Transverse colon (tissue), 4 donors: ENCODE data around the gene PCDH7. TPM values are rescaled to one million over a fixed set of nuclear protein-coding genes. Genes with fewer than 3 reads are reported as not detected.

ENCODE experiments used
- DNase-seq: peaks from one replicate; pipeline ENCODE4 v3.0.0-alpha.2; 2019
- H3K27ac ChIP-seq, 4 donors: fragments of 200-600 bp; sonication (generic); 2 replicates each; pipeline ENCODE4 v1.5.1; 2016 to 2018; ENCODE audit warnings: inconsistent platforms in 4 of 4
- H3K27me3 ChIP-seq: fragments of 200-600 bp; sonication (generic); 2 replicates; pipeline ENCODE4 v1.5.1; 2017; ENCODE audit warnings: inconsistent platforms
- H3K36me3 ChIP-seq, 4 donors: fragments of 200-600 bp; sonication (generic); 2 replicates each; pipeline ENCODE4 v1.5.1; 2017 to 2019; ENCODE audit warnings: inconsistent platforms in 4 of 4
- H3K4me1 ChIP-seq, 4 donors: fragments of 200-600 bp; sonication (generic); 2 replicates each; pipeline ENCODE4 v1.5.1; 2017 to 2020; ENCODE audit warnings: inconsistent platforms in 4 of 4
- H3K4me3 ChIP-seq, 4 donors: fragments of 200-600 bp; sonication (generic); 1 replicate in 1 of 4; 2 replicates in 3 of 4; pipeline versions ENCODE4 v1.5.1 to v1.6.1; 2017 to 2019; ENCODE audit warnings: inconsistent platforms in 4 of 4
- H3K9me3 ChIP-seq, 2 donors: fragments of 200-600 bp; sonication (generic); 2 replicates each; pipeline ENCODE4 v1.5.1; 2017 to 2019; ENCODE audit warnings: inconsistent platforms in 2 of 2
- CTCF ChIP-seq, 5 experiments: fragments of 200-600 bp in 3 of 5; fragments of 450-650 bp in 2 of 5; sonication (generic) in 3 of 5; IDR thresholded peaks; 1 replicate in 2 of 5; 2 replicates in 3 of 5; pipeline ENCODE4 v1.5.1; 2016 to 2017; ENCODE audit warnings: antibody characterized with exemption in 5 of 5, inconsistent platforms in 3 of 5, mild to moderate bottlenecking in 2 of 5, moderate library complexity in 1 of 5
- EP300 ChIP-seq: sonication (generic); formaldehyde crosslinking; IDR thresholded peaks from one replicate; pipeline ENCODE4 v1.6.1; 2017; ENCODE audit warnings: antibody characterized with exemption, low read depth
- POLR2A ChIP-seq: fragments of 450-650 bp; IDR thresholded peaks from one replicate; pipeline ENCODE4 v1.6.1; 2016; ENCODE audit warnings: antibody characterized with exemption, mild to moderate bottlenecking, moderate library complexity
- POLR2AphosphoS5 ChIP-seq, 3 donors: sonication (generic); formaldehyde crosslinking; IDR thresholded peaks; one replicate each; pipeline ENCODE4 v1.6.1; 2016; ENCODE audit warnings: antibody characterized with exemption in 3 of 3
- WGBS, 2 donors: methylation state at CpG; one replicate each; pipeline ENCODE4 v1.1.5; 2018; ENCODE audit warnings: low coverage in 1 of 2; 5-methylcytosine and 5-hydroxymethylcytosine counted together
- in situ Hi-C, 4 donors: fragments of 200-750 bp; cut with MboI; loops; one replicate each; pipeline versions ENCODE4 v1.15.0 to v1.15.1; 2017; ENCODE audit warnings: low sequenced_read_pairs in 3 of 4, low pct_ligation_motif_present in 1 of 4, low pct_unique_long_range_greater_than_20kb in 1 of 4
- intact Hi-C: fragments of 100-400 bp; cut with DNase I; formaldehyde crosslinking; loops from one replicate; pipeline ENCODE4 v1.15.1; 2023; ENCODE audit warnings: low total_unique reads
- total RNA-seq, 4 donors: library from RNA; depleted of rRNA; stranded (reverse); fragments of >200 nt; gene quantifications; one replicate each; pipeline ENCODE4 v1.1.0, GENCODE V29; 2016

The PCDH7 gene
- 100 to 1,000 TPM in 1 of 4 donors, 10 to 100 TPM in 3; 21.0 to 114 (median 26.1) TPM for total RNA-seq

- intact Hi-C loops = loop anchor here (10.0 kb wide), 1 partner anchor 155 kb away; no protein-coding TSS in a partner anchor
Observed at GRCh38 chr4:30720021-30720660, at the start of gene PCDH7. Gene PCDH7, plus strand, starts transcription at chr4:30720369. Its CDS starts 1,054 bp downstream, at chr4:30721423.

GRCh38 chr4:30671926-30672448 is 48.2 kb upstream of the PCDH7 start:
- DNase-seq = no peak
- intact Hi-C loops = no loop called here
- no peak for TF ChIP-seq POLR2AphosphoS5 (IDR thresholded peaks at IDR 0.05)
- TF ChIP-seq CTCF (IDR thresholded peaks at IDR 0.05) = no peak
- Histone ChIP-seq H3K4me1 (no peaks in the 10 kb centered on the region), H3K27me3 (no peaks in the 10 kb centered on the region), H3K9me3 (no peaks in the 10 kb centered on the region), H3K36me3 (no peaks in the 10 kb centered on the region), H3K27ac (no peak overlapping the region), H3K4me3 (no peak overlapping the region)
- in situ Hi-C loops = no loop called here
- 87 to 95% methylated on average over 3 of the region's 3 CpGs for whole genome bisulfite sequencing, 2 donors

More at GRCh38 chr4:30720021-30720660, at the start of gene PCDH7:
- no peaks in the 10 kb centered on the region for H3K36me3 ChIP-seq
- peaks cover 4 to 63% (median 23%) of the 10 kb centered on the region in 4 donors for H3K4me1 ChIP-seq
- in situ Hi-C loops = loop anchor here in 3 of 4 donors (25.0 kb wide), 3 partner anchors 317 to 967 kb away; no protein-coding TSS in a partner anchor
- DNase-seq = peak; percentile 14
- H3K27me3 ChIP-seq = peaks cover 72% of the 10 kb centered on the region
- H3K27ac ChIP-seq = peak within 1 kb of the TSS; percentile 67 to 89 (median 80)
- no peaks in the 10 kb centered on the region for H3K9me3 ChIP-seq
- WGBS, 2 donors = 1 to 7% methylated on average over 25 to 44 of the region's 44 CpGs
- H3K4me3 ChIP-seq = peak within 1 kb of the TSS; percentile 45 to 73 (median 54)
- no peak for TF ChIP-seq POLR2A
- TF ChIP-seq POLR2AphosphoS5 (IDR thresholded peaks at IDR 0.05) = peak in 2 of 3 donors; percentile 4 to 48
- no peak for TF ChIP-seq CTCF (IDR thresholded peaks at IDR 0.05)
- TF ChIP-seq EP300 = no peak

- intact Hi-C loops (no loop called here), in situ Hi-C loops (no loop called here)
- no peak overlapping the region for H3K27ac ChIP-seq
- H3K4me3 ChIP-seq = no peak overlapping the region
- no peaks in the 10 kb centered on the region for H3K4me1 ChIP-seq
- DNase-seq = no peak
- no peaks in the 10 kb centered on the region for H3K9me3 ChIP-seq
- TF ChIP-seq CTCF (IDR thresholded peaks at IDR 0.05) = no peak
- TF ChIP-seq POLR2AphosphoS5 (IDR thresholded peaks at IDR 0.05) = no peak
- no peak for TF ChIP-seq EP300
- TF ChIP-seq POLR2A = no peak
- H3K27me3 ChIP-seq = no peaks in the 10 kb centered on the region
- no peaks in the 10 kb centered on the region for H3K36me3 ChIP-seq
Observed at GRCh38 chr4:30696191-30696590, 24.0 kb upstream of the PCDH7 start.

GRCh38 chr4:30714408-30715031 is 5.6 kb upstream of the PCDH7 start:
- Histone ChIP-seq H3K4me3 (no peak overlapping the region), H3K4me1 (peaks cover 4 to 34% (median 18%) of the 10 kb centered on the region in 4 donors), H3K9me3 (peaks cover 3 to 7% of the 10 kb centered on the region in 2 donors), H3K27ac (no peak overlapping the region), H3K27me3 (peaks cover 25% of the 10 kb centered on the region), H3K36me3 (no peaks in the 10 kb centered on the region)
- TF ChIP-seq CTCF (IDR thresholded peaks at IDR 0.05) (peak; percentile 59 to 76 (median 69)), POLR2AphosphoS5 (IDR thresholded peaks at IDR 0.05) (no peak)
- in situ Hi-C loops = loop anchor here in 3 of 4 donors (25.0 kb wide), 3 partner anchors 323 to 973 kb away; no protein-coding TSS in a partner anchor
- DNase-seq = peak; percentile 41
- 43% methylated on average over 6 of the region's 6 CpGs for WGBS, 2 donors
- intact Hi-C loops = no loop called here
